ENCODE measurements around the gene PPP1R26. TPM values are rescaled to one million over a fixed set of nuclear protein-coding genes. Genes with fewer than 3 reads are reported as not detected.
A peak's percentile ranks its signal among the peaks of the same experiment; 100 is the strongest.
"Not testable (repeated sequence)": the region's sequence is repeated elsewhere in the genome, so short reads cannot be mapped to it uniquely, and the experiment has no call there.

The PPP1R26 gene
- total RNA-seq, 1 donor from 2014 or later = 10.6 TPM

DNA sequence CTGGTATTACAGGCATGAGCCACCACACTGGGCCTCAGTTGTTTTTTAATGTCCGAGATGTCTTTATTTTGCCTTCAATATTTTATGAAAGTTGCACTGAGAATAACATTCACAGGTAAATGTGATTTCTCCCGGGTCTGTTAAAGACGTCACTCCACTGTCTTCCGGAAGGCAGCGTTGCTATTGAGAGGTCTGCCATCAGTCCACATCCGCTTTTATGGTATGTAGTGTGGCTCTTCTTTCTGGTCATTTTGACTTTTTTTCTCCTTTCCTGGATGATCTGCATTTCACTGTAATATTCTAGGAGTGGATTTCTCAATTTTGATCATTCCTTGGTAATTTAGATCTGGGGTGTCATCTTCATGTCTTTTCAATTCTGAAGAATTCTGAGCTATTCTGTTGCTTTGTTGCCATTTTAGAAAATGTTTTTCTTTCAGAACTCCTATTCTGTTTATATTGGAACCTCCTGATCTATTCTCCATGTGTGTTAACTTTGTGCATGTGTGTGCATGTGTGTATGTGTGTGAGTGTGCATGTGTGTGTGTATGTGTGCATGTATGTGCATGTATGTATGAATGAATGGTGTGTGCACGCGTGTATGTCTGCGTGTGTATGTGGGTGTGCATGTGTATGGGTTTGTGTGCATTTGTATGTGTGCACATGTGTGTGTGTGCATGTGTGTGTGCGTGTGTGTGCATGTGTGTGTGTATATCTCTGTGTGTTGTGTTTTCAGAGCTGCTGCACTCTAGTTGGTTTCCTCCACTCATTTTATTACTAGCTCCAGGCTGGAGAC, 39.8 kb downstream of the PPP1R26 start:
- DNase-seq (ENCODE audit: low spot score) = peak; percentile 35

DNA sequence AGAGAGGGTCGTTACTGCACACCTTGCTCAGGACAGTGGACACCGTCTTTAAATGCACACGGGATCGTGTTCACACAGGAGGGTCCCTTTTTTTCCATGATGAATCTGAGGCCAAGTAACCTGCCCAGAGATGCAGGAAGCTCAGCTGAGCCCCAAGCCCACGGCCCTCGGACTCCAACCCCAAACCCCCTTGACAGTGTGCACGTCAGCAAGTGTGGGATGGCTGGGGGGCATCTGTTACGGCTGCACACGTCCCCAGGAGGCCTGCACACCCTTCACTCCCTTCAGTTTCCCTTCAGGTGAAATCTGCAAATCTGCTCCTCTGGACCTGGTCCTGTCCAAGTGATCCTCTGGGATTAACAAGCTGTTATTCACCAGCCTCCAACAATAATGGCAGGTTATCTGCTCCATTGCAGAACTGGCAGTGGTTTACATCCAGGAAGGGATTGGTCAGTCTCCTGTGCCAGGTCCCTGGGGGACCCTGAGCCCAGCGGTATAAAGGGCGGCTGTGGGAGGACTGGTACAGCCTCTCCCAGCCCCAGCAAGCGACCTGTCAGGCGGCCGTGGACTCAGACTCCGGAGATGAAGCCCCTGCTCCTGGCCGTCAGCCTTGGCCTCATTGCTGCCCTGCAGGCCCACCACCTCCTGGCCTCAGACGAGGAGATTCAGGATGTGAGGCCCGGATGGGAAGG, 41.5 kb downstream of the PPP1R26 start, which contains the start of gene LCN1:
Gene LCN1 (plus strand): TSS at position 525 of the 692 bp plus-strand sequence. CDS start 58 bp downstream, at position 583.
- peak; percentile 71 for DNase-seq (ENCODE audit: low spot score)

DNA sequence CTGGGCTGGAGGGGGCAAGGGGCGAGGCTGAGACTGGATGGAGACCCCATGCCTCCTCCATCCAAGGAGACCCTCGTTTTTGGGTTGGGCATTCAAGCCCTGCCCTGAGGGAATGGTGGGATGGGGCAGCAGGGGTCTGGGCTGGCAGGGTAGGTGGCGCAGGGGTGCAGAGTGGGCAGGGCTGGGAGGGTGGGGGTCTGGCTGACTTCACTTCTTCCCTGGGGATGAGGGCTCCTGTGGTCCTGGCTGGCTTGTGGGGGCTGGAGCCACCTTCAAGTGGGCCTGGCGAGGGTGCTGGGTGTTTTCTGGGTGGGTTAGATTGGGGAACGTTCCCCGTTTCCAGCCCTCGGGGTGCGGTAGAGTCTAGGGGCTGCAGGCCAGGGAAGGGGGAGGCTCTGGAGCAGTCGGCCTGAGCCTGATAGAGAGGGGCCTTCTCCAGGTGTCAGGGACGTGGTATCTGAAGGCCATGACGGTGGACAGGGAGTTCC, 42.1 kb downstream of the PPP1R26 start:
- DNase-seq (ENCODE audit: low spot score) = peak; percentile 67

DNA sequence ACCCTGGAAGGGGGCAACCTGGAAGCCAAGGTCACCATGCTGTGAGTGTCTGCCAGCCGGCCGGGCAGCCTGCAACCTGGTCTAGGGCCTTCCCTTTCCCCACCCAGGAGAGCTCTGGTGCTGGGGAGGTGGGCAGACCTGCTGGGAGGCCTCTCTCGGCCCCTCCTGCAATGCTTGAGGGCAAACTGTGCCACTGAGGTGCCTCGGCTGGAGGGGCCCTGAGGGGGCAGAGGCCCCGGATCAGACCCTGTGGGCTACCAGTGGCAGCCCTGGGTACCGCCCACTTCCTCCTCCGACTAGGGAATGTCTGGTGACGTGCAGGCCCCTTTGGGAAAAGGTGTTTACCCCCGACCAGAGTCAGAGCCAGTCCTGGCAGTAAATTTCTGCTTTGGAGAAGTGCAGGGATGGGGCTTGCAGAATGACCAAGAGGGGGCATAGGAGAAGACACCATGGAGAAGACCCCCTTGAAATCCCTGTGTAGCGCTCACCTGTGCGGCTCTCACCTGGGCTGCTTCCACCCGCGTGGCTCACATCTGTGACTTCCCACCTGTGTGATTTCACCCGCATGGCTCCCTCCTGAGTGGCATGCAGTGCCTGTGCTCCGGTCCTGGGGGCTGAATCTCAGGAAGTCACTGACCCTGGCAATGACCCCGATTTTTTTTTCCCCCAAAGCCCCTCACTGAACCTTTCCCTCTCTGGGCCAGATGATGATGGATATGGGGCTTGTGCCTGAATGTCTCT, 42.7 kb downstream of the PPP1R26 start:
- peak; percentile 65 for DNase-seq (ENCODE audit: low spot score)

DNA sequence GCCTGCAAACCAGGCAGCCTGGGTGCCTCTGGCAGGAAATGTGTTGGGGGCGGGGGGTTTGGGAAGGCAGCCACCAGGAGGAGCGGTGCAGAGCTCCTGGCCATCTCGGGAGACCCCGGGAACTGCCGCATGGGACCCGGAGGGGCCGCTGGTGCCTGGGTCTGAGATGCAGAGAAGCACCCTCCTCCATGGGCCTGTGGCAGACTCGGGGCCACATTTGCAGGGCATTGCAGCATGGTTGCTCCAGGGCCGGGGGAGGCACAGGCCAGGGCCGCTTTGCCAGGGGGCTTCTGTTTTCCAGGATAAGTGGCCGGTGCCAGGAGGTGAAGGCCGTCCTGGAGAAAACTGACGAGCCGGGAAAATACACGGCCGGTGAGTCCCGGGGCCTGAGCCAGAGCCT, 43.3 kb downstream of the PPP1R26 start:
- DNase-seq (ENCODE audit: low spot score) = peak; percentile 82

DNA sequence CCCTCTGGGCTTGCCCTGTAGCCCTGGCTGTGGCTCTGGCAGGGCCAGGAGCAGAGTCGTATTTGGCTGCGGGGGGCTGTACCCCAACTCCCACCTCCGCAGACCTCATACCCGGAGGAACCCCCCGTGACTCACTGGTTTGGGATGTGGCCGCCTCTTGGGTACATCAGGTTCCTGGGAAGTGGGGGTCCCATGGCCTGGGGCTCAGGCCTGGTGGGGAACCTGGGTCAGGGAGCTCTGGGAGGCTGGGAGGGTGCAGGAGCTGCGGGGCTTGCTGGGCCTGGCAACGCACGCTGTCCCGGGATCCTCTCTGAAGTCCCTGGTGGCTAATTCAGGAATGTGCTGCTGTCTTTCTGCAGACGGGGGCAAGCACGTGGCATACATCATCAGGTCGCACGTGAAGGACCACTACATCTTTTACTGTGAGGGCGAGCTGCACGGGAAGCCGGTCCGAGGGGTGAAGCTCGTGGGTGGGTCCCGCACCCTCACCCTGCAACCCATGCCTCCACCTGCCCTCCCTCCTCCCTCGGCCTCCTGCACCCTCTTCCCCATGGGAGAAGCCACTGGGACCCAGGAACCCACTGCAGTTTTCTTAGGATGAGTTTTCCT, 44.0 kb downstream of the PPP1R26 start:
- DNase-seq (ENCODE audit: low spot score) = peak; percentile 79

DNA sequence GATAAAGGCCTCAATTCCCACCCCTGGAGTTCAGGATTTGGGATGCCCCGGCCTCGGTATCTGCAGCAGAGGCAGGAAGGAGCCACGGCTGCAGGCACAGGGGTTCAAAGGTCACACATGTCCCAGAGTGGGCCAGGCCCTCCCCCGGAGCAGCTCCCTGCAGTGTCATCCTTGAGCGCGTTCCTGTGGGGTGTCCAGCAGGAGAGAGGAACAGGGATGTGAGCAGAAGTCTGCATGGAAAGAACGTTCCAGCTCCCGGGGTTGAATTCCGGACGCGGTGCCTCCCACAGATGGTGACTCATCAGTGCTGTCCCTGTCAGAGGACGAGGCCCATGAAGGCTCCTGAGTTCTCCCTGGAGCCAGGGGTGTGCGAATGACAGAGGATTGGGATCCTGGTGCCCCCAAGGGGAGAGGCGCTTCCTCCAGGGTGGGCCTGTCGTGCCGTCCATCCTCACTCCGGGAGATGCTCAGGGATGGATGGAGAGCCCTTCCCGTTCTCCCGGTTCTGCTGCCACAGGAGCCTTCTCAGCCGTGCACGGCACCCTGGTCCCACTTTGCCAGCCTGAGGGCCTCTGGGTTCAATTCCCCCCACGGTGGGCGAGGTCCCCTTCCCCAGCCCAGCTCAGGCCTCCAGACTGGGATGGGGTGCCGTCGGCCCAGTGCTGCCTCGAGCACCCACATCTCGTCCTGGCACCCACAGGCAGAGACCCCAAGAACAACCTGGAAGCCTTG, 44.7 kb downstream of the PPP1R26 start:
- DNase-seq (ENCODE audit: low spot score) = peak; percentile 68

DNA sequence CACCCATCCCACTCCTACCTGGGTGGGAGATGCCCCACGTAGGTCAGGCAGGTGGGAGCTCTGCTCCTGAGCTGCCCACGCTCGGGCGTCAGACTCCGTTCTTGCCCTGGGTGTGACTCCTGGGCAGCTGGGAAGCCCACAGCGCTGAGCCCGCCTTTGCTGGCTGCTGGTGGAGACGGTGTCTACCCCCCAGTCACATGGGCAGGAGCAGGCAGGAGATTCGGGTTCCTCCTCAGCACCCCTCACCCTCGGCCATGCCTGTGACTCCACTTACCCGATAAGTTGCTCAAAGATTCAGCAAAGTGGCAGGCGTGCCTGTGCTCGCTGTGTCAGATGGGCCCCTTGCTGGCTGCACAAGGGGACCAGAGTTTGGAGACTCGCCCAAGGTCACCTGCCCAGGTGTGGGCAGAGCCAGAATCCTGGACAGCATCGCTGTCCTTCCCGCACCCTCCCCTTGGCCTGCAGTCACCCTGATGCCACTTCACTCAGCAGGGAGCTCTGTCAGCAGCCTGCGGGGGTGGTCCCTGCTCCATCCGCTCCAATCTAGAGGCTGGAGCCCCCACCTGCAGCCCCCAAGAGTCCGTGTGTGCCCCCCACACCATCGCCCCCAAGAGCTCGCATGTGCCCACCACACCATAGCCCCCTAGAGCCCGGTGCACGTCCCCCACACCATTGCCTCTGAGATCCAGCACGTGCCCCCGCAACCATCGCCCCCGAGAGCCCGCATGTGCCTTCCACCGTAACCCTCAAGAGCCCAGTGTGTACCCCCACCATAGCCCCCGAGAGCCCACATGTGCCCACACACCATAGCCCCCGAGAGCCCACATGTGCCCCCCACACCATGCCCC, 45.9 kb downstream of the PPP1R26 start:
- peak; percentile 81 for DNase-seq (ENCODE audit: low spot score)

DNA sequence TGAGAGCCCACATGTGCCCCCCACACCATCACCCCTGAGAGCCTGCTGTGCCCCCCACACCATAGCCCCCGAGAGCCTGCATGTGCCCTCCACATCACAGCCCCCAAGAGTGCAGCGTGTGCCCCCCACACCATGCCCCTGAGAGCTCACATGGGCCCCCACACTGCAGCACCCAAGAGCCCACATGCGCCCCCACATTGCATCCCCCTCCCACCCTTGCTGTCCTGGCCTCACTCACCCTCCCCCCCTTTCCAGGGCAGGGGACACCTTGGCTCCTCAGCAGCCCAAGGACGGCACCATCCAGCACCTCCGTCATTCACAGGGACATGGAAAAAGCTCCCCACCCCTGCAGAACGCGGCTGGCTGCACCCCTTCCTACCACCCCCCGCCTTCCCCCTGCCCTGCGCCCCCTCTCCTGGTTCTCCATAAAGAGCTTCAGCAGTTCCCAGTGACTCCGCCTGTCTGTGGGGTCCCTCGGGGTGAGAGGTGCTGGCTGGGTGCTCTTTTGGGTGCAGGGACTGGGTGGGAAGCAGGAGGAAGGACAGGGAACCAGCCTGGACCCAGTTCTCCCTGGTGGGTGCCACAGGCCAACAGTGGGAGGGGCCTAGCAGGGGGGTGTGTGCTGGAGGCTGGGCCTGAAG, 46.6 kb downstream of the PPP1R26 start:
- DNase-seq (ENCODE audit: low spot score) = peak; percentile 53

DNA sequence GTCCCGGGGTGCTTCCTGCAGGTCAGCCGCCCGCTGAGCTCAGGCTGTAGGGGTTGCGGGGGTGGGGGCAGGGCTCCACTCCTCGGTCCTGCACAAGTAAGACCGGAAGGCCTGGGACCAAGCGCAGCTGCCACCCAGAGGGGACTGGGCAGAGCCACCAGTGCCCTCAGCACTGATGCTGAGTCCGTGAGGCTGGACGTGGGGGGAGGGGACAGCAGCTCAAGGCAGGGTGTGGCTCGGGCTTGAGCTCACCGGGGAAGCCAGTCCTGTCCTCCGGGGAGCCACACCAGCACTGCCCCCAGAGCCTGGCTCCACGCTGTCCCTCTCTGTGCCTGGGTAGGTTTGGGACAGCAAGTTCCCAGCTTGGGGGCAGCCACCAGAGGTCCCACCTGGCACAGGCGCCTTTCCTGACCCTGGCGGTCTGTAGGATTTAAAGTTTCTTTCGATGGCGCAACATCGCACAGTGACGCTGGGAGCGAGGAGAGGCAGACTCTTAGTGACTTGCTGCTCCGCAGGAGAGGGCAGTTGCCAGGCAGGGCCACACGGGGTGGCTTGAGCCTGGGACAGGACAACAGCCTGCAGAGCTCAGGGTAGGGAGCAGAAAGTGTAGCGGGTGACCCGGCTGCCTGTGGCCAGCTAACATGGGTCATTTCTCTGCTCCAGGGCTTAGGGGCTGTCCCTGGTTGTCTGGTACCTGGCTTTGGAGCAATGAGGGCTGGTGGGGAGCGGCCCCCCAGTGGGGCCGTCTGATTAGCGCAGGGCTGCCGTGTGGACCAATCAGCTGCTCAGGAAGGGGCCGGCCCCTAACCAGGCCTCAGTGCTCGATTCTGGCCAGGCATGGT, 47.4 kb downstream of the PPP1R26 start:
- peak; percentile 80 for DNase-seq (ENCODE audit: low spot score)

DNA sequence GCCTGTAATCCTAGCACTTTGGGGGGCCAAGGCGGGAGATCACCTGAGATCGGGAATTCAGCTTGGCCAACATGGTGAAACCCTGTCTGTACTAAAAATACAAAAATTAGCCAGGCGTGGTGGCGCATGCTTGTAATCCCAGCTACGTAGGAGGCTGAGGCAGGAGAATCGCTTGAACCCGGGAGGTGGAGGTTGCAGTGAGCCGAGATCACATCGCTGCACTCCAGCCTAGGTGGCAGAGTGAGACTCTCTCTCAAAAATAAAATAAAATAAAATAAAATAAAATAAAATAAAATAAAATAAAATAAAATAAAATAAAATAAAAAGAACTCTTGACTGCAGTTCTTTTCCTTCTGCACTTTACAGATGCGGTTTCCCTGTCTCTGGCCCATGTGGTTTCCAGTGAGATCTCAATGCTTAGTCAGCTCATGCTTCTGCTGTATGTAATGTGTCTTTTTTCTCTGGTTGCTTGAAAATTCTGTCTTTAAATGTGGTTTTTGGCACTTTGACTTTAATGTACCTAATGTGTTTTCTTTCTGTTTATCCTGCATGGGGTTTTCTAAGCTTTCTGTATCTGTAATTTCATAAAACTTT, 49.4 kb downstream of the PPP1R26 start:
- DNase-seq (ENCODE audit: low spot score) = peak; percentile 47

DNA sequence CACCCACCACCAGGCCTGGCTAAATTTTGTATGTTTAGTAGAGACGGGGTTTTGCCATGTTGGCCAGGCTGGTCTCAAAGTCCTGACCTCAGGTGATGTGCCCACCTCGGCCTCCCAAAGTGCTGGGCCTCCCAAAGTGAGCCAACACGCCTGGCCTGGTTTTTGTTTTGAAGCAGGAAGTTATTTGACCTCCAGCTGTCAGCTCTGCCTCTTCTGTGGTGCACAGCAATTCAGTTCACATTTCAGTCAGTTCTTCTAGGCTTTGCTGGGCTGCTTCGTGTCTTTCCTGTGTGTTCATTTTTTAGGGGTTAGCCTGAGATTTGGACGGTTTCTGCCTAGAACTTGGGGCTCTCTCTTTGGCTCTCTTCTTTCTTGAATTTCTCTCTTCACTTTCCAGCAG, 50.6 kb downstream of the PPP1R26 start:
- DNase-seq (ENCODE audit: low spot score) = peak; percentile 43

DNA sequence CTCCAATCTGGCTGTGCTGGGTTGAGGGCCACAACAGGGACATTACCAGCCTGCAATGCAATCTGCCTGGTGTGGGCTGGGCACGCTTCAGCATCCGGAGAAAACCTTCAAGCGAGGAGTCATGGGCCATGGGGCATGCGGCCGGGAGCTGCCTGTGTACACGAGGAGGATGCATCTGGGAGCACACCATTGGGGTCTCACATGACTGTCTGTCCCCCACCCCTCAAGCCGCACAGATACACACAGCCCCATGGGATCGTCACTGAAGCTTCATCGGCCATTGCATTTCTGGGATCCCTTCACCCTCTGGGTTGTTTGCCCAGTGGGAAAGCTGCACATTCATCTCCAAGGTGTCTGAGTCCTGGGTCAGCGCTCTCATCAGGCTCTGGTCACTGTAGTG, 51.5 kb downstream of the PPP1R26 start:
- DNase-seq (ENCODE audit: low spot score) = peak; percentile 62

DNA sequence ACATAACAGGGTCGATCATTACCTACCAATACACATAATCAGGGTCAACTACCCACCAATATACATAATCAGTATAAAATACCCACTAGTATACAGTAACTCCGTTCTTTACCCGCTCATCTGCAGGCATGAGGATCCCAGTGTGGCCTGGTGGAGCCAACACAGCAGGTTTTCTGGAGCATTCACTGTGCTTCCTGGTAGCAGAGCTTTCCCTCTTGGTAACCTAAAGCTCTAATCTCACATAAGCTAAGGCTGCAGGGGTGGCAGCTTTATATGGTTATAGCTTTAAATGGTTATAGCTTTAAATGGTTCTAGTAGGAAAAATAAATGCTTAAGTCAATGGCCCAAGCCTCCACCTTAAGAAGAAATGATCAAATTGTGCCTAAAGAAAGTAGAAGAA, 53.5 kb downstream of the PPP1R26 start:
- DNase-seq (ENCODE audit: low spot score) = no peak

DNA sequence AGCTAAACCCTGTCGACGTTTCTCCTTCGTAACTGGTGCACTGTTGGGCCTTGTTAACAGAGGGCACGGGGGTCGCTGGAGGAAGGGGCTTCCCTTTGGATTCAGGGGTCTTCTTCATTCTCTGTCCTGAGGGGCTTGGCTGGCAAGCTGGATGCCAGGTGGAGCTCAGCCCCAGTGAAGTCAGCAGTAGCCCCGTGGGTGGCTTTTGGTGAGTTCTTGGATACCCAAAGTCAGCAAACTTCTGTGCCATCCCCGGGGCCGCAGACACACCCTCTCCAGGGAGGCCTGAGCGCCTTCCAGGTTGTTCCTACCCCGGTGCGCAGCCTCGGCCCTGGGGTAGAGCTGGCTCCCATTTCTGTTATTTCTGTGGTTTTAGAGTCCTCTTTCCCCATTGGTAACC, 54.1 kb downstream of the PPP1R26 start:
- DNase-seq (ENCODE audit: low spot score) = peak; percentile 76

DNA sequence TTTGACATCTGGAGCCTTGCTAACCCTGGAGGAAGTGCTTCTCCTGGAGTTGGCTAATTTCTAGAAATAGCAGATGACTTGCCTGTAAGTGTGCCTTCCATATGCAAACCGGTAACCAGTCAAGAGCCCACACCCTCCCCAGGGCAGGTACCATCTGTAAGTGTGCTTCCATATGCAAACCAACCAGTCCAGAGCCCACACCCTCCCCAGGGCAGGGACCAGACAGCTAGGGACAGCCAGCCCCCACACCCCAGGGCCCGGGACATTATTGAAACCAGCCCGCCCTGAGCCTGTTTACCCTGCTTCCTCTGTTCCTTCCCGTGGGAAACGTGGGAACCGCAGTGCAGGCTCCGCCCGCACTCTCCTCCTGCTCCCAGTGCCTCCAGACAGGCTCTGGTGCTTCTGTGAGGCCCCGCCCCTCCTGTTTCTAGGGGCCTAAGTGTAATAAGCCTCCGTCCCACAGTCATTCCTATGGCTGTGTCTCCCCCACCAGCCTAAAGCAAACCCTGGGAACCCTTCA, 54.7 kb downstream of the PPP1R26 start:
- peak; percentile 64 for DNase-seq (ENCODE audit: low spot score)

DNA sequence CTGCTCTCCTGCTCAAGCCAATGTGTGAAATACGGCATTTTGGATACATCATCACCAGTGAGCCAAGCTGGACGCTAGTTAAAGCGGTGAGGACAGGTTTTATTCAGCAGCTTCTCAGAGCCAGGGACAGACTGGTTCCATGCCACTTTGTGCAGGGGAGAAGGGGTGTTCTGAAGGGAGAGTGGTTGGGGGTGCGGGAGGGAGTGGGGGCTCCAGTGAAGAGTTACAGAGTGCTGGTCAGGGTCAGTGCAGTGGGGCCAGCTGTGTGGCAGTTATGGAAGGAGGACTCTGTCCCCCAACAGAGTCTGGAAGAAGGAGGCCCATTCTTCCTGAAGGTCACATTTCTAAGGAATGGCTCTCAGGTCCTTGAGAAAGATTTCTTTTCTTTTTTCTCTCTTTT, 55.2 kb downstream of the PPP1R26 start:
- not testable (repeated sequence) for DNase-seq (ENCODE audit: low spot score)

Data from mesenteric fat pad (tissue), 1 donor.